ENCODE data around the gene C14orf119.

DNA sequence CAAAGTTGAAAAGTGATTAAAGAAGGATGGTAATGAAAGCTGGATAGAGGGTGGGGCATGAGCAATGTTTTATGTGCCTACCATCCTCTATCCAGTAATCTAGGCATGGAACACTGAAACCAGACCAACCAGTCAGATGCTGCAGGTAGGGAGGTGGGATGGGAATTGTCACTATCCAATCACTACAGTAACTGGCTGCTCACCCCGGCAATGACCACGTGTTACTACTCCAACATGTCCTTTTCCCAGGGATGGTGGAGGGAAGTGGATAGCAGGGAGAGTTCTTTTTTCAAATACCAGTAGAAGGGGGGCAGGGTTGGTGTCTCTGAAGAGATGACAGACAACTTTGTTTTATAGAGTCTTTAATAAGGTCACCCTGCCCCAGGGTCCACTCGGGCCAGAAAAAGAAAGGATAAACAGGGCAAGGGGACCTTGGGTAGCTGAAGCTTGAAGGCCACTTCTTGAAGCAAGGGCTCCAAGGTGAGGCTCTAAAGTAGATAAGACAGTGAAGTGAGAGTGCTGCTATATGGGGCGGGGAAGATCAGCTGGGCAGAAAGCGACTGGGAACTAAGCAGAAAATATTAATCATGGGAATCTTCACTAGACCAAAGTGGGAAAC, 23.3 kb upstream of the C14orf119 start:
- TF ChIP-seq, protein P1, sequence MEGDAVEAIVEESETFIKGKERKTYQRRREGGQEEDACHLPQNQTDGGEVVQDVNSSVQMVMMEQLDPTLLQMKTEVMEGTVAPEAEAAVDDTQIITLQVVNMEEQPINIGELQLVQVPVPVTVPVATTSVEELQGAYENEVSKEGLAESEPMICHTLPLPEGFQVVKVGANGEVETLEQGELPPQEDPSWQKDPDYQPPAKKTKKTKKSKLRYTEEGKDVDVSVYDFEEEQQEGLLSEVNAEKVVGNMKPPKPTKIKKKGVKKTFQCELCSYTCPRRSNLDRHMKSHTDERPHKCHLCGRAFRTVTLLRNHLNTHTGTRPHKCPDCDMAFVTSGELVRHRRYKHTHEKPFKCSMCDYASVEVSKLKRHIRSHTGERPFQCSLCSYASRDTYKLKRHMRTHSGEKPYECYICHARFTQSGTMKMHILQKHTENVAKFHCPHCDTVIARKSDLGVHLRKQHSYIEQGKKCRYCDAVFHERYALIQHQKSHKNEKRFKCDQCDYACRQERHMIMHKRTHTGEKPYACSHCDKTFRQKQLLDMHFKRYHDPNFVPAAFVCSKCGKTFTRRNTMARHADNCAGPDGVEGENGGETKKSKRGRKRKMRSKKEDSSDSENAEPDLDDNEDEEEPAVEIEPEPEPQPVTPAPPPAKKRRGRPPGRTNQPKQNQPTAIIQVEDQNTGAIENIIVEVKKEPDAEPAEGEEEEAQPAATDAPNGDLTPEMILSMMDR (IDR thresholded peaks at IDR 0.05 in 8 of 11, conservative IDR thresholded peaks at IDR 0.05 in 3 of 11) = no peak
- TF ChIP-seq POLR2A (IDR thresholded peaks at IDR 0.05) = no peak
- TF ChIP-seq POLR2AphosphoS5 (IDR thresholded peaks at IDR 0.05) = no peak
